ENCODE measurements around the gene FOXD2. TPM values are rescaled to one million over a fixed set of nuclear protein-coding genes. Genes with fewer than 3 reads are reported as not detected.
"Not testable (repeated sequence)": the region's sequence is repeated elsewhere in the genome, so short reads cannot be mapped to it uniquely, and the experiment has no call there.

FOXD2 gene
- total RNA-seq, 1 donor from 2014 or later: 0.35 TPM

GRCh38 chr1:47445823-47446550 is 8.1 kb downstream of the FOXD2 start:
- TF ChIP-seq CTCF (IDR thresholded peaks at IDR 0.05): no peak
- no peak for DNase-seq
- no peak for ATAC-seq
- no peaks in the 10 kb centered on the region for H3K36me3 ChIP-seq
- H3K27me3 ChIP-seq: peaks cover 95% of the 10 kb centered on the region
- intact Hi-C loops (cut with DNase I): no loop called here
- H3K27ac ChIP-seq: no peak overlapping the region
- H3K9me3 ChIP-seq: no peaks in the 10 kb centered on the region
- H3K4me1 ChIP-seq: peaks cover 16% of the 10 kb centered on the region
- H3K4me3 ChIP-seq: no peak overlapping the region

GRCh38 chr1:47448462-47449222 is 10.8 kb downstream of the FOXD2 start:
- ATAC-seq (no peak), DNase-seq (no peak)
- intact Hi-C loops (cut with DNase I): no loop called here
- Histone ChIP-seq H3K36me3 (no peaks in the 10 kb centered on the region), H3K4me1 (peaks cover 16% of the 10 kb centered on the region), H3K27ac (no peak overlapping the region), H3K27me3 (peaks cover 82% of the 10 kb centered on the region), H3K4me3 (no peak overlapping the region), H3K9me3 (no peaks in the 10 kb centered on the region)
- no peak for TF ChIP-seq CTCF (IDR thresholded peaks at IDR 0.05)

- intact Hi-C loops (cut with DNase I): no loop called here
- Histone ChIP-seq H3K9me3 (no peaks in the 10 kb centered on the region), H3K4me3 (no peak overlapping the region), H3K27me3 (peaks cover 69% of the 10 kb centered on the region), H3K4me1 (peaks cover 7% of the 10 kb centered on the region), H3K27ac (no peak overlapping the region), H3K36me3 (no peaks in the 10 kb centered on the region)
- ATAC-seq (peak; percentile 88), DNase-seq (peak; percentile 81)
- TF ChIP-seq CTCF (IDR thresholded peaks at IDR 0.05): peak; percentile 51
Observed at GRCh38 chr1:47449822-47450552, 12.1 kb downstream of the FOXD2 start.

GRCh38 chr1:47450606-47451005 is 12.8 kb downstream of the FOXD2 start:
- Histone ChIP-seq H3K4me3 (no peak overlapping the region), H3K27me3 (peaks cover 63% of the 10 kb centered on the region), H3K36me3 (no peaks in the 10 kb centered on the region), H3K4me1 (peaks cover 3% of the 10 kb centered on the region), H3K9me3 (no peaks in the 10 kb centered on the region), H3K27ac (no peak overlapping the region)
- no peak for TF ChIP-seq CTCF (IDR thresholded peaks at IDR 0.05)
- ATAC-seq (no peak), DNase-seq (no peak)
- intact Hi-C loops (cut with DNase I): no loop called here

GRCh38 chr1:47452426-47452825 is 14.6 kb downstream of the FOXD2 start:
- Histone ChIP-seq H3K4me1 (peaks cover 3% of the 10 kb centered on the region), H3K27ac (no peak overlapping the region), H3K4me3 (no peak overlapping the region), H3K9me3 (no peaks in the 10 kb centered on the region), H3K27me3 (peaks cover 45% of the 10 kb centered on the region), H3K36me3 (no peaks in the 10 kb centered on the region)
- intact Hi-C loops (cut with DNase I): no loop called here
- no peak for TF ChIP-seq CTCF (IDR thresholded peaks at IDR 0.05)
- ATAC-seq (no peak), DNase-seq (no peak)

- DNase-seq; H3K4me1 ChIP-seq; H3K36me3 ChIP-seq; H3K4me3 ChIP-seq; ATAC-seq; intact Hi-C loops (cut with DNase I); H3K27ac ChIP-seq; H3K9me3 ChIP-seq: not testable (repeated sequence)
- peaks cover 38% of the 10 kb centered on the region for H3K27me3 ChIP-seq
Observed at GRCh38 chr1:47453910-47454309, 16.1 kb downstream of the FOXD2 start.

Measured in upper lobe of right lung (tissue), 1 donor.